GM19468 (cell line): ENCODE results near the gene NUP98.
"Not testable (repeated sequence)": the region's sequence is repeated elsewhere in the genome, so short reads cannot be mapped to it uniquely, and the experiment has no call there.

ENCODE experiments used
- ATAC-seq: cut with Tn5 transposase; IDR thresholded peaks from one replicate; pipeline ENCODE4 v1.9.1; 2021; ENCODE audit warnings: mild to moderate bottlenecking, moderate library complexity, moderate number of reproducible peaks; ENCODE audit not compliant: unreplicated experiment; ENCODE audit errors: extremely low read depth

Gene NUP98

DNA sequence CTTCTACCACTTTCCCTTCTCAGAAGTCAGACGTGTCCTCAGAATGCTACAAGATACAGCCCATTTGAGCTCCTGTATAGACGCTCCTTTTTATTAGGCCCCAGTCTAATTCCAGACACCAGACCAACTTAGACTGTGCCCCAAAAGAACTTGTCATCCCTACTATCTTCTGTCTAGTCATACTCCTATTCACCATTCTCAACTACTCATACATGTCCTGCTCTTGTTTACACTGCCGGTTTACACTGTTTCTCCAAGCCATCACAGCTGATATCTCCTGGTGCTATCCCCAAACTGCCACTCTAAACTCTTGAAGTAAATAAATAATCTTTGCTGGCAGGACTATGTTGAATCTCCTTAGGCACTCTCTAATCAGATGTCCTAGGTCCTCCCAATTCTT, 144.8 kb downstream of the NUP98 start:
- ATAC-seq = not testable (repeated sequence)

- not testable (repeated sequence) for ATAC-seq
Observed at GRCh38 chr11:3649374-3649773, 148.0 kb downstream of the NUP98 start.

- ATAC-seq = not testable (repeated sequence)
Observed at GRCh38 chr11:3648843-3649242, 148.5 kb downstream of the NUP98 start.

- no peak for ATAC-seq
Observed at GRCh38 chr11:3645552-3645951, 151.8 kb downstream of the NUP98 start.

DNA sequence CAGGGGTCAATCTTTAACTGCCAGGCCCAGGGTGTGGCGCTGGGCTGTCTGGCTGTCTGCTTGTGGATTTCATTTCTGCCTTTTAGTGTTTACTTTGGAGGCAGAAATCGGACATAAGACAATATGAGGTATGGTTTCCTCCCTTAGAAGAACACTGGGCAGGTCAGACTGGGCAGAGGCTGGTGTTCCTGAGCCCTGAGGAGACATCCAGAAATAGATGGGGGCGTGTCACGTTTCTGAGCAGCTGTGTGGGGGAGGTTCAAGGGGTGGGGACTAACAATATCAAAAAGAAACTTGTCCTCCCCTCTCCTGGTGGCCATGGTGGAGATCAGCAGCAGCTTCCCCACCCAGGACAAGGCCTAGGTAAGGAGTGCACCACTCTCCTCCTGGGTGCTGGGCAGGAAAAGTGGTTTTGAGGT, 152.5 kb downstream of the NUP98 start, which contains the start of gene ART1:
ART1 (plus strand) TSS at position 312 of the 419 bp plus-strand sequence. CDS start 14,086 bp downstream, outside the sequence.
- ATAC-seq = no peak

- not testable (repeated sequence) for ATAC-seq
Observed at GRCh38 chr11:3643102-3643546, 154.2 kb downstream of the NUP98 start.

- ATAC-seq = no peak
Observed at GRCh38 chr11:3642071-3642951, 155.0 kb downstream of the NUP98 start.

DNA sequence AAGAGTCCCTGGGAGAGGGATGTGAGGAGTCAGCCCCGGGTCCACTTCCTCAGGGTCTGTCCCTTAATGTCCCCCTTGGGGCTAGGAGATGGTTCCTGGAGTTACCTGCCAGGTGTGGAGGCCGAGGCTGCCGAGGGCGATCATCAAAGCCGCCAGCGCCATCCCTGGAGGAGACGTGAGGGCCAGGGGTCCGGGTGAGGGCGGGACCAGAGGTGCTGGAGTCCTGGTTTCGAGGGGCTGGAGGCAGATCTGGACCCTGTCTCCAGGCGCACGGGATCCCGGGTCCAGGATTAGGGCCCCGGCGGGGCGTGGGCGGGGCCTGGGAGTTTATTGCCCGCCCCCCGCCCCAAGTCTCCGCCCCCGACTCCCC, 155.7 kb downstream of the NUP98 start, which contains the start of gene ART5:
ART5 (minus strand) TSS at position 292 of the 370 bp plus-strand sequence; CDS start at position 162, 130 bp downstream.
- ATAC-seq = no peak

DNA sequence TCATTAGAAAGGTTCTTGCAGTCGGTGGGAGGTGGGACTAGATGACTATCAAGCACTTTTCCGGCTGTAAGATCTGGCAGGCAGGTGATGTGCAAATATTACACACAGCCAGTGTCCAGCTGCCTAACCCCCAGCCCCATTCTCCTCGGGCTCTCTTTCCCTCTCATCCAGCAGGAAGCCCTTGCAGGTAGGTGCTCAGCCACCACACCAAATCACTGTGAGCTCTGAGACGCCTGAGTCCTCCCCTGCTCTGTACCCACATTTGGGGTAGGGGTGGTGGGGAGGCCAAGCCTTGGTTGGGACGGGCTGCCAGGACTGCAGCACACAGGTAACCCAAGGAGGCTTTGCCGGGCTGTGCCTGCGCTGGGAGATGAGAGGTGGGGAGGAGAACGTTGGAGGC, 156.2 kb downstream of the NUP98 start:
- ATAC-seq = no peak

GRCh38 chr11:3639841-3640240, 157.5 kb downstream of the NUP98 start:
- no peak for ATAC-seq

DNA sequence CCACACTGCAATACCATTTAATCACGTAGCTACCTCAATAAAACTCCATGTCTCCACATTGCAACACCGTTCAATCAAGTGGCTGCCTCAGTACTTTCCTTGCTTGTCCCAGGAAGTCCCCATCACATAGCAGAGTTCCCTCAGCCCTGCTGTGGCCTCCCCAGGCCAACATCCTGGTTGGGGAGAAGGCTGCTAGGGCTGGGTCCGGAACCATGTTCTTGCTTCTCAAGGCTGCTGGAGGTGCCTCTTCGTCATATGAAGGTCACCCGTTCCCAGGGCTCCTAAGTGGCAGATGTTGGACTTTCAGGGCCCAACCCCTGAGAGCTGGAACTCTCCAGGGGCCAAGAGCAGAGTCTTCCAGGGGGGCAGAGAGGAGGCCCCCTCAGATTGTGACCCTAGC, 158.8 kb downstream of the NUP98 start:
- no peak for ATAC-seq

GRCh38 chr11:3637201-3637600, 160.2 kb downstream of the NUP98 start:
- no peak for ATAC-seq

DNA sequence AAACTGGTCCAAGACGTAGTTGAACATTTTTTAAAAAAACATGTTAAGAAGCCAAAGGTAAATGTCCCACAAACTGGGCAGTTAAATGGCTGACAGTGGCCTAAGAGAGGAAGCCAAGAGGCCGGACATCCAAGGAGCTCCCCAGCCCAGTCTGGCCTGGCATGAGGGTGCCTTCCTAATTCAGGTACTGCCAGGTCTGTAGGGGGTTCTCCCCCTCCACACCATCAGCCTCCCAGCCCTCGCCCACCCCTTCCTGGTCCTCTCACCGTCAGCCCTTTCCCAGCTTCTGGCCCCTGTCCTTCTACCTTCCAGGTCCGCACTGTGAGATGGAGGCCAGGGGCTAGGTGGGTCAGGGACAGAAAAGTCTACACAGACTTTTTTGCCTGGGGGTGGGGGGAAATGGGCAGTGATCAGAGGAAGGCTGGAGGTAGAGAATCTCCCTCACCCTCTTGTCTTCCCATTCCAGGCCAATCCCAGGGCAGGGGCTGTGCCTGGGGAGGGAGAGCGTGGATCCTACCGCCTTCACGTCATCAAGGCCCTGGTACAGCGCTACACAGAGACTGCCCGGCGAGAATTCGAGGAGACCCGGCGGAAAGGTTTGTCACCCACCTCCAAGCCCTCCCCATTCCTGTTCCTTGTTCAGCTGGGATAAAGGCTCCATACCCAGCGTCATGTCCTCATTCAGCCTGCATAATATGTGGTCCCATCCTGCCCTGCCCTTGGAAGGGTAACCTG, 161.5 kb downstream of the NUP98 start:
- no peak for ATAC-seq

- ATAC-seq = no peak
Observed at GRCh38 chr11:3632070-3632660, 165.2 kb downstream of the NUP98 start.

- no peak for ATAC-seq
Observed at GRCh38 chr11:3631331-3631730, 166.0 kb downstream of the NUP98 start.

DNA sequence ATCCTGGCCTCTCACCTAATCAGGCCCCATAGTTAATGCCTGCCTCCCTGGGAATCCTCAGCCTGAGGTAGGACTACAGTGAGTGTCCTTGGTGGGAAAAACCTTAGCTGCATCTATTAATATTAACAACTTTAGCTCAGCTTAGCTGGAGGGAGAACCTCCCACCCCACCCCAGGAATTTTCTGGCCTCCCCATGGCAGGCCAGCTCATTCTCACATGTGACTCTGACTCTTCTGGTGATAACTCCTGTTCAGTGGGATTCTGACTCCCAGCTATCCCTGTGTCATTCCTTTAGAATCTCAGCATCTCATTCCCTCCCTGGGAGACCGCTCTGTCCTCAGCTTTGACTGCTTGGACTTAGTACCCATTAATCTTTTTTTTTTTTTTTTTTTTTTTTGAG, 170.1 kb downstream of the NUP98 start:
- ATAC-seq = no peak

- no peak for ATAC-seq
Observed at GRCh38 chr11:3626250-3626960, 170.9 kb downstream of the NUP98 start.
